K562 (cell line): Measurements from ENCODE around the gene TBC1D10A. TPM values are rescaled to one million over a fixed set of nuclear protein-coding genes. Genes with fewer than 3 reads are reported as not detected.

Source experiments
- polyA plus RNA-seq, 8 experiments: library from polyadenylated mRNA; depleted of rRNA in 4 of 8; stranded (reverse) in 5 of 8; unstranded in 3 of 8; fragments of >200 nt; fragmentation: Nextera tagmentation in 2 of 8; fragmentation: Illumina TruSeq in 1 of 8; extraction: Ambion mirVana in 2 of 8; extraction: Trizol in 1 of 8; gene quantifications; 2 replicates each; pipeline versions ENCODE4 v1.2.1 to v1.2.3, GENCODE V29; 2011 to 2014; ENCODE audit warnings: inconsistent platforms in 1 of 8, missing spikeins in 1 of 8
- total RNA-seq, 7 experiments: library from RNA; depleted of rRNA in 6 of 7; stranded (reverse); fragments of >200 nt in 6 of 7; fragmentation: Illumina TruSeq in 2 of 7; extraction: Trizol in 2 of 7; gene quantifications; 2 replicates each; pipeline versions ENCODE4 v1.2.1 to v1.2.3, GENCODE V29; 2011 to 2021; ENCODE audit warnings: low replicate concordance in 1 of 7

Gene TBC1D10A
- total and polyA plus RNA-seq, 9 of the 15 experiments (the other 6 are each of a cell fraction or from before 2014, with no cell fraction given), result 0.13 to 10.4 (median 4.6) TPM

Other genes starting within 250 kb of the TBC1D10A start
Only the 7 nearest of the 13 such genes appear.
- 0.04 and 0.05 TPM in 2 replicates for gene LIF, start 80.2 kb downstream of the TBC1D10A start, total RNA-seq (2014; rRNA removed)
- gene LIF, start 80.2 kb downstream of the TBC1D10A start, total RNA-seq (2014; rRNA removed; fragmentation: Illumina TruSeq; extraction: Trizol), result 0.03 TPM in 1 of 2 replicates, not detected in the other
- 0.11 and 0.34 TPM in 2 replicates for gene LIF, start 80.2 kb downstream of the TBC1D10A start, total RNA-seq (2015; rRNA removed; fragmentation: Illumina TruSeq; extraction: Trizol)
- gene LIF, start 80.2 kb downstream of the TBC1D10A start, total RNA-seq (2021), result 0.31 TPM in 2 replicates
- 0.16 and 0.39 TPM in 2 replicates for gene LIF, start 80.2 kb downstream of the TBC1D10A start, polyA plus RNA-seq (2011; rRNA removed)
- 0.04 and 0.09 TPM in 2 replicates for gene LIF, start 80.2 kb downstream of the TBC1D10A start, polyA plus RNA-seq (2014; fragmentation: Illumina TruSeq; extraction: Trizol)
- gene LIF, start 80.2 kb downstream of the TBC1D10A start, polyA plus RNA-seq (2014; fragmentation: Nextera tagmentation; extraction: Ambion mirVana), result not detected
- 0.03 and 0.25 TPM in 2 replicates for gene LIF, start 80.2 kb downstream of the TBC1D10A start, polyA plus RNA-seq (2014; rRNA removed)
- not detected in 2 replicates for gene OSM, start 60.1 kb downstream of the TBC1D10A start, total RNA-seq (2014; rRNA removed)
- gene OSM, start 60.1 kb downstream of the TBC1D10A start, total RNA-seq (2014; rRNA removed; fragmentation: Illumina TruSeq; extraction: Trizol), result not detected in 2 replicates
- gene OSM, start 60.1 kb downstream of the TBC1D10A start, total RNA-seq (2015; rRNA removed; fragmentation: Illumina TruSeq; extraction: Trizol), result not detected in 2 replicates
- not detected in 2 replicates for gene OSM, start 60.1 kb downstream of the TBC1D10A start, total RNA-seq (2021)
- gene OSM, start 60.1 kb downstream of the TBC1D10A start, polyA plus RNA-seq (2011; rRNA removed), result 0.08 and 0.22 TPM in 2 replicates
- gene OSM, start 60.1 kb downstream of the TBC1D10A start, polyA plus RNA-seq (2014; fragmentation: Illumina TruSeq; extraction: Trizol), result not detected in 2 replicates
- gene OSM, start 60.1 kb downstream of the TBC1D10A start, polyA plus RNA-seq (2014; fragmentation: Nextera tagmentation; extraction: Ambion mirVana), result not detected
- gene OSM, start 60.1 kb downstream of the TBC1D10A start, polyA plus RNA-seq (2014; rRNA removed), result not detected in 2 replicates
- gene CASTOR1, start 37.4 kb downstream of the TBC1D10A start, total RNA-seq (2014; rRNA removed), result 1.2 and 1.3 TPM in 2 replicates
- 0.47 TPM in 1 of 2 replicates, not detected in the other for gene CASTOR1, start 37.4 kb downstream of the TBC1D10A start, total RNA-seq (2014; rRNA removed; fragmentation: Illumina TruSeq; extraction: Trizol)
- 0.72 and 1.1 TPM in 2 replicates for gene CASTOR1, start 37.4 kb downstream of the TBC1D10A start, total RNA-seq (2015; rRNA removed; fragmentation: Illumina TruSeq; extraction: Trizol)
- 2.6 and 3.1 TPM in 2 replicates for gene CASTOR1, start 37.4 kb downstream of the TBC1D10A start, total RNA-seq (2021)
- 2.5 and 3.2 TPM in 2 replicates for gene CASTOR1, start 37.4 kb downstream of the TBC1D10A start, polyA plus RNA-seq (2011; rRNA removed)
- gene CASTOR1, start 37.4 kb downstream of the TBC1D10A start, polyA plus RNA-seq (2014; fragmentation: Illumina TruSeq; extraction: Trizol), result 0.96 and 0.98 TPM in 2 replicates
- under 1 TPM; 0.35 to 0.56 TPM for gene CASTOR1, start 37.4 kb downstream of the TBC1D10A start, polyA plus RNA-seq (2014; fragmentation: Nextera tagmentation; extraction: Ambion mirVana)
- 1.3 and 1.9 TPM in 2 replicates for gene CASTOR1, start 37.4 kb downstream of the TBC1D10A start, polyA plus RNA-seq (2014; rRNA removed)
- 53.7 and 89.0 TPM in 2 replicates for gene SF3A1, start 30.0 kb upstream of the TBC1D10A start, total RNA-seq (2014; rRNA removed)
- gene SF3A1, start 30.0 kb upstream of the TBC1D10A start, total RNA-seq (2014; rRNA removed; fragmentation: Illumina TruSeq; extraction: Trizol), result 12.3 and 12.8 TPM in 2 replicates
- 13.0 and 21.3 TPM in 2 replicates for gene SF3A1, start 30.0 kb upstream of the TBC1D10A start, total RNA-seq (2015; rRNA removed; fragmentation: Illumina TruSeq; extraction: Trizol)
- gene SF3A1, start 30.0 kb upstream of the TBC1D10A start, total RNA-seq (2021), result 223 and 228 TPM in 2 replicates
- gene SF3A1, start 30.0 kb upstream of the TBC1D10A start, polyA plus RNA-seq (2011; rRNA removed), result 8.6 and 29.3 TPM in 2 replicates
- 113 and 116 TPM in 2 replicates for gene SF3A1, start 30.0 kb upstream of the TBC1D10A start, polyA plus RNA-seq (2014; fragmentation: Illumina TruSeq; extraction: Trizol)
- 1 to 10 TPM; 6.7 to 8.2 TPM for gene SF3A1, start 30.0 kb upstream of the TBC1D10A start, polyA plus RNA-seq (2014; fragmentation: Nextera tagmentation; extraction: Ambion mirVana)
- gene SF3A1, start 30.0 kb upstream of the TBC1D10A start, polyA plus RNA-seq (2014; rRNA removed), result 29.4 and 38.3 TPM in 2 replicates
- gene CCDC157, start 30.1 kb upstream of the TBC1D10A start, total RNA-seq (2014; rRNA removed), result 1.00 and 1.0 TPM in 2 replicates
- 0.18 and 0.22 TPM in 2 replicates for gene CCDC157, start 30.1 kb upstream of the TBC1D10A start, total RNA-seq (2014; rRNA removed; fragmentation: Illumina TruSeq; extraction: Trizol)
- 0.34 and 0.47 TPM in 2 replicates for gene CCDC157, start 30.1 kb upstream of the TBC1D10A start, total RNA-seq (2015; rRNA removed; fragmentation: Illumina TruSeq; extraction: Trizol)
- 0.80 and 0.85 TPM in 2 replicates for gene CCDC157, start 30.1 kb upstream of the TBC1D10A start, total RNA-seq (2021)
- 1.3 and 1.4 TPM in 2 replicates for gene CCDC157, start 30.1 kb upstream of the TBC1D10A start, polyA plus RNA-seq (2011; rRNA removed)
- gene CCDC157, start 30.1 kb upstream of the TBC1D10A start, polyA plus RNA-seq (2014; fragmentation: Illumina TruSeq; extraction: Trizol), result 0.68 and 0.94 TPM in 2 replicates
- gene CCDC157, start 30.1 kb upstream of the TBC1D10A start, polyA plus RNA-seq (2014; fragmentation: Nextera tagmentation; extraction: Ambion mirVana), result under 1 TPM; 0.04 to 0.18 TPM
- 0.85 and 0.95 TPM in 2 replicates for gene CCDC157, start 30.1 kb upstream of the TBC1D10A start, polyA plus RNA-seq (2014; rRNA removed)
- 4.0 and 4.7 TPM in 2 replicates for gene RNF215, start 60.5 kb upstream of the TBC1D10A start, total RNA-seq (2014; rRNA removed)
- 1.7 and 2.7 TPM in 2 replicates for gene RNF215, start 60.5 kb upstream of the TBC1D10A start, total RNA-seq (2014; rRNA removed; fragmentation: Illumina TruSeq; extraction: Trizol)
- gene RNF215, start 60.5 kb upstream of the TBC1D10A start, total RNA-seq (2015; rRNA removed; fragmentation: Illumina TruSeq; extraction: Trizol), result 2.2 and 2.3 TPM in 2 replicates
- gene RNF215, start 60.5 kb upstream of the TBC1D10A start, total RNA-seq (2021), result 6.8 and 9.2 TPM in 2 replicates
- gene RNF215, start 60.5 kb upstream of the TBC1D10A start, polyA plus RNA-seq (2011; rRNA removed), result 5.6 and 7.1 TPM in 2 replicates
- 2.1 and 3.9 TPM in 2 replicates for gene RNF215, start 60.5 kb upstream of the TBC1D10A start, polyA plus RNA-seq (2014; fragmentation: Illumina TruSeq; extraction: Trizol)
- gene RNF215, start 60.5 kb upstream of the TBC1D10A start, polyA plus RNA-seq (2014; fragmentation: Nextera tagmentation; extraction: Ambion mirVana), result under 1 TPM; 0.08 to 0.10 TPM
- gene RNF215, start 60.5 kb upstream of the TBC1D10A start, polyA plus RNA-seq (2014; rRNA removed), result 7.2 and 9.8 TPM in 2 replicates
- gene SEC14L2, start 70.1 kb upstream of the TBC1D10A start, total RNA-seq (2014; rRNA removed), result 0.05 and 0.08 TPM in 2 replicates
- gene SEC14L2, start 70.1 kb upstream of the TBC1D10A start, total RNA-seq (2014; rRNA removed; fragmentation: Illumina TruSeq; extraction: Trizol), result 0.04 and 0.06 TPM in 2 replicates
- 0.11 TPM in 2 replicates for gene SEC14L2, start 70.1 kb upstream of the TBC1D10A start, total RNA-seq (2015; rRNA removed; fragmentation: Illumina TruSeq; extraction: Trizol)
- 0.04 and 0.16 TPM in 2 replicates for gene SEC14L2, start 70.1 kb upstream of the TBC1D10A start, total RNA-seq (2021)
- 0.07 and 0.11 TPM in 2 replicates for gene SEC14L2, start 70.1 kb upstream of the TBC1D10A start, polyA plus RNA-seq (2011; rRNA removed)
- gene SEC14L2, start 70.1 kb upstream of the TBC1D10A start, polyA plus RNA-seq (2014; fragmentation: Illumina TruSeq; extraction: Trizol), result 0.06 and 0.12 TPM in 2 replicates
- gene SEC14L2, start 70.1 kb upstream of the TBC1D10A start, polyA plus RNA-seq (2014; fragmentation: Nextera tagmentation; extraction: Ambion mirVana), result under 1 TPM; 0.10 to 0.17 TPM
- gene SEC14L2, start 70.1 kb upstream of the TBC1D10A start, polyA plus RNA-seq (2014; rRNA removed), result 0.03 TPM in 1 of 2 replicates, not detected in the other